GM12878 (cell line): Measurements from ENCODE around the gene RCOR1. TPM values are rescaled to one million over a fixed set of nuclear protein-coding genes. Genes with fewer than 3 reads are reported as not detected.

Experiments
- ATAC-seq: fragments of 200-7000 bp; cut with Tn5 transposase; 3 replicates; pipeline ENCODE4 v1.9.1; 2020; ENCODE audit warnings: mild to moderate bottlenecking, moderate library complexity
- BruUV-seq: library from RNA; stranded (reverse); fragments of 400-500 nt; replicated peaks from 2 replicates; lab custom pipeline; 2021; lab: Mats Ljungman, UMichigan
- CTCF ChIA-PET: fragments of 300-600 bp; sonication (Branson Sonifier 250); formaldehyde crosslinking; extraction: SDS; loops from one replicate; lab custom pipeline; 2021; ENCODE audit warnings: inconsistent platforms; lab: Yijun Ruan, JAX
- POLR2A ChIA-PET: fragments of 350-600 bp; formaldehyde crosslinking; extraction: SDS; loops from one replicate; lab custom pipeline; 2021; ENCODE audit warnings: inconsistent platforms; lab: Charles Lee
- RAD21 ChIA-PET: fragments of 300-600 bp; sonication (Branson Sonifier 250); formaldehyde crosslinking; loops from one replicate; lab custom pipeline; 2023; ENCODE audit warnings: antibody characterized with exemption; ENCODE audit not compliant: unreplicated experiment; lab: Charles Lee
- SMC1A ChIA-PET: fragments of 300-600 bp; sonication (Branson Sonifier 250); formaldehyde crosslinking; loops from one replicate; lab custom pipeline; 2023; ENCODE audit not compliant: unreplicated experiment, uncharacterized antibody; lab: Charles Lee
- DNase-seq: peaks from one replicate; pipeline ENCODE4 v3.0.0-alpha.2; 2011; ENCODE audit warnings: low read depth, low spot score
- FAIRE-seq: peaks from 3 replicates; lab custom pipeline; 2011; peaks lifted over from hg19 to GRCh38; lab: Jason Lieb, UNC
- H2AFZ ChIP-seq: 2 replicates; pipeline ENCODE4 v1.6.0; 2011; ENCODE audit warnings: low read depth, low read length, control low read depth; ENCODE audit not compliant: control insufficient read depth
- H3K27ac ChIP-seq: 2 replicates; pipeline ENCODE4 v1.5.1; 2011; ENCODE audit warnings: control low read depth; ENCODE audit not compliant: control insufficient read depth, insufficient read depth
- H3K27me3 ChIP-seq, 2 experiments: replicated peaks in 1 of 2; 2 replicates each; pipeline versions ENCODE4 v1.6.0 to v1.6.1; 2011; ENCODE audit warnings: low read length in 1 of 2; ENCODE audit not compliant: control insufficient read depth in 2 of 2, insufficient read depth in 2 of 2
- H3K36me3 ChIP-seq, 2 experiments: 2 replicates each; pipeline ENCODE4 v1.5.1; 2011; ENCODE audit warnings: low read length in 1 of 2; ENCODE audit not compliant: control insufficient read depth in 2 of 2, insufficient read depth in 2 of 2
- H3K4me1 ChIP-seq: 2 replicates; pipeline ENCODE4 v1.6.1; 2011; ENCODE audit warnings: mild to moderate bottlenecking, low read length, moderate library complexity, mixed read lengths; ENCODE audit not compliant: control insufficient read depth, insufficient read depth
- H3K4me2 ChIP-seq: 2 replicates; pipeline ENCODE4 v1.6.0; 2011; ENCODE audit warnings: control low read depth; ENCODE audit not compliant: control insufficient read depth, insufficient read depth
- H3K4me3 ChIP-seq: fragments of 200-600 bp; sonication (generic); 2 replicates; pipeline ENCODE4 v1.5.1; 2016
- H3K79me2 ChIP-seq: 2 replicates; pipeline ENCODE4 v1.6.0; 2011; ENCODE audit warnings: low read length; ENCODE audit not compliant: control insufficient read depth, insufficient read depth
- H3K9ac ChIP-seq: 2 replicates; pipeline ENCODE4 v1.8.0; 2011; ENCODE audit warnings: low read length, control low read depth, mixed read lengths; ENCODE audit not compliant: control insufficient read depth, insufficient read depth
- H3K9me3 ChIP-seq: replicated peaks from 3 replicates; pipeline ENCODE4 v1.5.1; 2011; ENCODE audit warnings: mild to moderate bottlenecking, low read length; ENCODE audit not compliant: control insufficient read depth, insufficient read depth
- H4K20me1 ChIP-seq: 2 replicates; pipeline ENCODE4 v1.6.0; 2011; ENCODE audit not compliant: control insufficient read depth, insufficient read depth
- BCL11A ChIP-seq: IDR thresholded peaks from 2 replicates; pipeline ENCODE4 v1.6.1; 2011; ENCODE audit warnings: low read depth, low read length
- BRCA1 ChIP-seq: IDR thresholded peaks from 2 replicates; pipeline ENCODE4 v1.6.1; 2011; ENCODE audit warnings: low read depth, low read length, improper control_type of control experiment
- CBX5 ChIP-seq: sonication (generic); IDR thresholded peaks from 2 replicates; pipeline ENCODE4 v1.6.1; 2016; ENCODE audit warnings: low read depth, moderate library complexity, mild to moderate bottlenecking, inconsistent platforms
- GABPA ChIP-seq: IDR thresholded peaks from 2 replicates; pipeline ENCODE4 v1.6.1; 2014; ENCODE audit warnings: antibody characterized with exemption, low read depth, mild to moderate bottlenecking, inconsistent platforms
- LARP7 ChIP-seq: fragments of 450-650 bp; IDR thresholded peaks from 2 replicates; pipeline ENCODE4 v1.6.1; 2017; ENCODE audit warnings: mild to moderate bottlenecking
- NR2C1 ChIP-seq: fragments of 450-650 bp; IDR thresholded peaks from 2 replicates; pipeline ENCODE4 v1.6.1; 2017; ENCODE audit warnings: antibody characterized with exemption, mild to moderate bottlenecking, moderate library complexity
- POLR2A ChIP-seq: IDR thresholded peaks from 2 replicates; pipeline ENCODE4 v1.6.1; 2011; ENCODE audit warnings: low read depth, mild to moderate bottlenecking, low read length
- POLR2AphosphoS2 ChIP-seq: IDR thresholded peaks from 2 replicates; pipeline ENCODE4 v1.6.1; 2011; ENCODE audit warnings: low read depth, mild to moderate bottlenecking, low read length, improper control_type of control experiment, moderate library complexity
- RAD51 ChIP-seq: fragments of 450-650 bp; IDR thresholded peaks from 2 replicates; pipeline ENCODE4 v1.6.1; 2016; ENCODE audit warnings: moderate library complexity, mild to moderate bottlenecking, inconsistent platforms
- RBBP5 ChIP-seq: fragments of 200-600 bp; sonication (generic); conservative IDR thresholded peaks from 2 replicates; pipeline ENCODE4 v1.6.1; 2016
- SIN3A ChIP-seq: IDR thresholded peaks from 2 replicates; pipeline ENCODE4 v1.6.1; 2012; ENCODE audit warnings: low read depth, low read length, improper control_type of control experiment
- SRF ChIP-seq, 2 experiments: IDR thresholded peaks; 2 replicates each; pipeline ENCODE4 v1.6.1; 2011; ENCODE audit warnings: low read depth in 2 of 2, low read length in 2 of 2, mild to moderate bottlenecking in 1 of 2, moderate library complexity in 1 of 2
- USF2 ChIP-seq: IDR thresholded peaks from 2 replicates; pipeline ENCODE4 v1.6.1; 2011; ENCODE audit warnings: low read depth, low read length, improper control_type of control experiment, borderline replicate concordance
- ZNF687 ChIP-seq: fragments of 450-650 bp; IDR thresholded peaks from 2 replicates; pipeline ENCODE4 v1.6.1; 2017; ENCODE audit warnings: mild to moderate bottlenecking, moderate library complexity
- ZSCAN29 ChIP-seq: fragments of 450-650 bp; IDR thresholded peaks from 2 replicates; pipeline ENCODE4 v1.6.1; 2017; ENCODE audit warnings: mild to moderate bottlenecking, moderate library complexity
- WGBS: methylation state at CpG from one replicate; pipeline ENCODE4 v1.1.6; 2016; ENCODE audit warnings: low lambda C conversion rate; ENCODE audit not compliant: insufficient replicate concordance, insufficient coverage; ENCODE audit errors: missing lambda C conversion rate; 5-methylcytosine and 5-hydroxymethylcytosine counted together
- in situ Hi-C: fragments of 300-500 bp; cut with MboI; formaldehyde crosslinking; loops from 9 replicates; pipeline ENCODE4 v1.14.3; 2018; ENCODE audit warnings: mixed read lengths
- intact Hi-C: fragments of 100-400 bp; cut with micrococcal nuclease; formaldehyde crosslinking; loops from one replicate; pipeline ENCODE4 v1.14.2; 2022; ENCODE audit not compliant: unreplicated experiment
- polyA plus RNA-seq, 11 experiments: library from polyadenylated mRNA; depleted of rRNA in 4 of 11; unstranded in 6 of 11; stranded (reverse) in 5 of 11; fragments of >200 nt; fragmentation: Nextera tagmentation in 4 of 11; fragmentation: Illumina TruSeq in 1 of 11; extraction: Ambion mirVana in 4 of 11; extraction: Trizol in 1 of 11; gene quantifications; 1 replicate in 1 of 11; 2 replicates in 10 of 11; pipeline versions ENCODE4 v1.2.1 to v1.2.3, GENCODE V29; 2011 to 2016; ENCODE audit warnings: inconsistent platforms in 2 of 11, missing spikeins in 2 of 11, low read depth in 1 of 11
- total RNA-seq, 4 experiments: library from RNA; depleted of rRNA in 3 of 4; stranded (reverse); fragments of >200 nt in 3 of 4; fragmentation: Illumina TruSeq in 1 of 4; extraction: Trizol in 1 of 4; gene quantifications; 2 replicates each; pipeline versions ENCODE4 v1.2.1 to v1.2.3, GENCODE V29; 2013 to 2021
- TF ChIP-seq, protein P1 (sequence below): fragments of 450-650 bp; IDR thresholded peaks from 2 replicates; pipeline ENCODE4 v1.6.1; 2016; ENCODE audit warnings: mild to moderate bottlenecking, moderate library complexity, borderline replicate concordance

Gene RCOR1
- total and polyA plus RNA-seq, 10 of the 15 experiments (the other 5 are each of a cell fraction or from before 2014, with no cell fraction given) = 1.6 to 12.2 (median 4.4) TPM

- no peaks in the 10 kb centered on the region for H3K9me3 ChIP-seq
- peaks cover 3 to 10% of the 10 kb centered on the region in 2 experiments; a peak in 3 of 4 replicates for H3K36me3 ChIP-seq
- H3K27ac ChIP-seq = no peak overlapping the region
- WGBS = 97% methylated on average over 44 of the region's 45 CpGs
- FAIRE-seq (no peak), ATAC-seq (no peak), DNase-seq (no peak)
- H3K4me2 ChIP-seq = no peak overlapping the region
- peaks cover 3% of the 10 kb centered on the region for H3K79me2 ChIP-seq
- POLR2A ChIA-PET = no interaction called here
- intact Hi-C loops (loop anchor here (10.0 kb wide), 1 partner anchor 249 kb away; no protein-coding TSS in a partner anchor), in situ Hi-C loops (no loop called here)
- H3K4me3 ChIP-seq = no peak overlapping the region
- no peaks in the 10 kb centered on the region for H3K27me3 ChIP-seq
- no peak overlapping the region for H3K9ac ChIP-seq
- no peak overlapping the region for H2AFZ ChIP-seq
- RAD21 ChIA-PET = no interaction called here
- SMC1A ChIA-PET = no interaction called here
- CTCF ChIA-PET = interaction anchor here (1.9 kb wide), 1 partner anchor 11 kb away, joined by 4 read pairs; no protein-coding TSS in a partner anchor
- no peaks in the 10 kb centered on the region for H3K4me1 ChIP-seq
- H4K20me1 ChIP-seq = no peaks in the 10 kb centered on the region
- TSS peak; percentile 17 for BruUV-seq
- TF ChIP-seq CBX5 (no peak), BCL11A (no peak), LARP7 (no peak), BRCA1 (no peak), ZSCAN29 (no peak), POLR2AphosphoS2 (no peak), ZNF687 (no peak), SIN3A (no peak), RAD51 (no peak), USF2 (no peak), GABPA (no peak), NR2C1 (no peak), RBBP5 (no peak), SRF (IDR thresholded peaks at IDR 0.05; ENCODE audit: low read depth in 2 of 2, low read length in 2 of 2) (no peak), POLR2A (no peak)
- TF ChIP-seq, protein P1, sequence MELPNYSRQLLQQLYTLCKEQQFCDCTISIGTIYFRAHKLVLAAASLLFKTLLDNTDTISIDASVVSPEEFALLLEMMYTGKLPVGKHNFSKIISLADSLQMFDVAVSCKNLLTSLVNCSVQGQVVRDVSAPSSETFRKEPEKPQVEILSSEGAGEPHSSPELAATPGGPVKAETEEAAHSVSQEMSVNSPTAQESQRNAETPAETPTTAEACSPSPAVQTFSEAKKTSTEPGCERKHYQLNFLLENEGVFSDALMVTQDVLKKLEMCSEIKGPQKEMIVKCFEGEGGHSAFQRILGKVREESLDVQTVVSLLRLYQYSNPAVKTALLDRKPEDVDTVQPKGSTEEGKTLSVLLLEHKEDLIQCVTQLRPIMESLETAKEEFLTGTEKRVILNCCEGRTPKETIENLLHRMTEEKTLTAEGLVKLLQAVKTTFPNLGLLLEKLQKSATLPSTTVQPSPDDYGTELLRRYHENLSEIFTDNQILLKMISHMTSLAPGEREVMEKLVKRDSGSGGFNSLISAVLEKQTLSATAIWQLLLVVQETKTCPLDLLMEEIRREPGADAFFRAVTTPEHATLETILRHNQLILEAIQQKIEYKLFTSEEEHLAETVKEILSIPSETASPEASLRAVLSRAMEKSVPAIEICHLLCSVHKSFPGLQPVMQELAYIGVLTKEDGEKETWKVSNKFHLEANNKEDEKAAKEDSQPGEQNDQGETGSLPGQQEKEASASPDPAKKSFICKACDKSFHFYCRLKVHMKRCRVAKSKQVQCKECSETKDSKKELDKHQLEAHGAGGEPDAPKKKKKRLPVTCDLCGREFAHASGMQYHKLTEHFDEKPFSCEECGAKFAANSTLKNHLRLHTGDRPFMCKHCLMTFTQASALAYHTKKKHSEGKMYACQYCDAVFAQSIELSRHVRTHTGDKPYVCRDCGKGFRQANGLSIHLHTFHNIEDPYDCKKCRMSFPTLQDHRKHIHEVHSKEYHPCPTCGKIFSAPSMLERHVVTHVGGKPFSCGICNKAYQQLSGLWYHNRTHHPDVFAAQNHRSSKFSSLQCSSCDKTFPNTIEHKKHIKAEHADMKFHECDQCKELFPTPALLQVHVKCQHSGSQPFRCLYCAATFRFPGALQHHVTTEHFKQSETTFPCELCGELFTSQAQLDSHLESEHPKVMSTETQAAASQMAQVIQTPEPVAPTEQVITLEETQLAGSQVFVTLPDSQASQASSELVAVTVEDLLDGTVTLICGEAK = no peak
Measured at GRCh38 chr14:102683399-102684297, 91.2 kb downstream of the RCOR1 start.
